Measurements from ENCODE around the gene UACA.

DNA sequence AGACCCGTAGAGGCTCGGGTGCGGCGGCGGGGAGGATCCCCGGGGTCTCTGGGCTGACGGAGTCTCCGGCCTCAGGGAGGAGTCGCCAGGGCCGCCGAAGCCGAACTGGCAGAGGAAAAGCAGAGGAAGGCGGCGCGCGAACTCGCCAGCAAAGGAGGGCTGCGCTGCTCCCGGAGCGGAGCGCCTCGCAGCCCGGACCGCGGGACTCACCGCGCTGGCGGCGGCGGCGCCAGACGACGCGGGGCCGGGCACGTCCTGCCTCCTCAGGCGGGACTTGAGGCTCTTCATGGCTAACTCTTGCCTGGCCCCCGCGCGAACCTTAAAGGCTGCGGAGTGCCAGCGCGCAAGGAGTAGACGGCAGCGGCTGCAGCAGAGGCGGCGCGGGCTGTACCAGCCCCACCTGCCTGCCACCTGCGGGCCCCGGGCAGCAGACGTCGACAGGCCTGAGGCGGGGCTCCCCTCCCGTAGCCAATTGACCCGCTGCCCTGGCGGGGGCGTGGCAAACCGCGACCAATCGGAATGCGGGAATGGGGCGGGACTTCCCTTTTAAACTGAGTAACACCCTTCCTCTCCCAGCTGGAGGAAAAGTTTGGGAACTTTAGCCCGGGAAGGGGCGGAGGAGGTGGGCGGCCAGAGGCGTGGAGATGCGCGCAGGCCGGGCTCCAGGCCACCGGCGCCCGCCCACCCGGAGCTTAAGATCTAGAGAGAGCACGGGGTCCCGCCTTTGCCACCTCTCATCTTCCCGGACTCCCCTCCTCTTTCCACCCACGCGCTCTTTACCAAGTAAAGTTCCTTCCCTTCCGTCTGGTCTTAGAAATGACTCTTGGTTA, at the start of gene UACA:
- TF ChIP-seq, protein P1, sequence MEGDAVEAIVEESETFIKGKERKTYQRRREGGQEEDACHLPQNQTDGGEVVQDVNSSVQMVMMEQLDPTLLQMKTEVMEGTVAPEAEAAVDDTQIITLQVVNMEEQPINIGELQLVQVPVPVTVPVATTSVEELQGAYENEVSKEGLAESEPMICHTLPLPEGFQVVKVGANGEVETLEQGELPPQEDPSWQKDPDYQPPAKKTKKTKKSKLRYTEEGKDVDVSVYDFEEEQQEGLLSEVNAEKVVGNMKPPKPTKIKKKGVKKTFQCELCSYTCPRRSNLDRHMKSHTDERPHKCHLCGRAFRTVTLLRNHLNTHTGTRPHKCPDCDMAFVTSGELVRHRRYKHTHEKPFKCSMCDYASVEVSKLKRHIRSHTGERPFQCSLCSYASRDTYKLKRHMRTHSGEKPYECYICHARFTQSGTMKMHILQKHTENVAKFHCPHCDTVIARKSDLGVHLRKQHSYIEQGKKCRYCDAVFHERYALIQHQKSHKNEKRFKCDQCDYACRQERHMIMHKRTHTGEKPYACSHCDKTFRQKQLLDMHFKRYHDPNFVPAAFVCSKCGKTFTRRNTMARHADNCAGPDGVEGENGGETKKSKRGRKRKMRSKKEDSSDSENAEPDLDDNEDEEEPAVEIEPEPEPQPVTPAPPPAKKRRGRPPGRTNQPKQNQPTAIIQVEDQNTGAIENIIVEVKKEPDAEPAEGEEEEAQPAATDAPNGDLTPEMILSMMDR (conservative IDR thresholded peaks at IDR 0.05; ENCODE audit: low read depth in 2 of 2) = no peak
- TF ChIP-seq EZH2 (IDR thresholded peaks at IDR 0.05; ENCODE audit: low read depth, unreplicated experiment) (no peak), POLR2AphosphoS5 (IDR thresholded peaks at IDR 0.05; ENCODE audit: low read depth) (peak; percentile 89), CREB1 (CRISPR knock-in tag; IDR thresholded peaks at IDR 0.05; ENCODE audit: low read depth) (peak; percentile 87), ZNF331 (CRISPR knock-in tag; IDR thresholded peaks at IDR 0.05; ENCODE audit: low read depth) (no peak), EZH2phosphoT487 (IDR thresholded peaks at IDR 0.05; ENCODE audit: unreplicated experiment) (no peak), JUNB (IDR thresholded peaks at IDR 0.05; ENCODE audit: unreplicated experiment) (no peak), STAT1 (IDR thresholded peaks at IDR 0.05; ENCODE audit: unreplicated experiment) (no peak), ZNF114 (CRISPR knock-in tag; IDR thresholded peaks at IDR 0.05) (no peak)
- TF ChIP-seq, protein P2, sequence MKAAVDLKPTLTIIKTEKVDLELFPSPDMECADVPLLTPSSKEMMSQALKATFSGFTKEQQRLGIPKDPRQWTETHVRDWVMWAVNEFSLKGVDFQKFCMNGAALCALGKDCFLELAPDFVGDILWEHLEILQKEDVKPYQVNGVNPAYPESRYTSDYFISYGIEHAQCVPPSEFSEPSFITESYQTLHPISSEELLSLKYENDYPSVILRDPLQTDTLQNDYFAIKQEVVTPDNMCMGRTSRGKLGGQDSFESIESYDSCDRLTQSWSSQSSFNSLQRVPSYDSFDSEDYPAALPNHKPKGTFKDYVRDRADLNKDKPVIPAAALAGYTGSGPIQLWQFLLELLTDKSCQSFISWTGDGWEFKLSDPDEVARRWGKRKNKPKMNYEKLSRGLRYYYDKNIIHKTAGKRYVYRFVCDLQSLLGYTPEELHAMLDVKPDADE (IDR thresholded peaks at IDR 0.05) = peak; percentile 59
- TF ChIP-seq, protein P3, sequence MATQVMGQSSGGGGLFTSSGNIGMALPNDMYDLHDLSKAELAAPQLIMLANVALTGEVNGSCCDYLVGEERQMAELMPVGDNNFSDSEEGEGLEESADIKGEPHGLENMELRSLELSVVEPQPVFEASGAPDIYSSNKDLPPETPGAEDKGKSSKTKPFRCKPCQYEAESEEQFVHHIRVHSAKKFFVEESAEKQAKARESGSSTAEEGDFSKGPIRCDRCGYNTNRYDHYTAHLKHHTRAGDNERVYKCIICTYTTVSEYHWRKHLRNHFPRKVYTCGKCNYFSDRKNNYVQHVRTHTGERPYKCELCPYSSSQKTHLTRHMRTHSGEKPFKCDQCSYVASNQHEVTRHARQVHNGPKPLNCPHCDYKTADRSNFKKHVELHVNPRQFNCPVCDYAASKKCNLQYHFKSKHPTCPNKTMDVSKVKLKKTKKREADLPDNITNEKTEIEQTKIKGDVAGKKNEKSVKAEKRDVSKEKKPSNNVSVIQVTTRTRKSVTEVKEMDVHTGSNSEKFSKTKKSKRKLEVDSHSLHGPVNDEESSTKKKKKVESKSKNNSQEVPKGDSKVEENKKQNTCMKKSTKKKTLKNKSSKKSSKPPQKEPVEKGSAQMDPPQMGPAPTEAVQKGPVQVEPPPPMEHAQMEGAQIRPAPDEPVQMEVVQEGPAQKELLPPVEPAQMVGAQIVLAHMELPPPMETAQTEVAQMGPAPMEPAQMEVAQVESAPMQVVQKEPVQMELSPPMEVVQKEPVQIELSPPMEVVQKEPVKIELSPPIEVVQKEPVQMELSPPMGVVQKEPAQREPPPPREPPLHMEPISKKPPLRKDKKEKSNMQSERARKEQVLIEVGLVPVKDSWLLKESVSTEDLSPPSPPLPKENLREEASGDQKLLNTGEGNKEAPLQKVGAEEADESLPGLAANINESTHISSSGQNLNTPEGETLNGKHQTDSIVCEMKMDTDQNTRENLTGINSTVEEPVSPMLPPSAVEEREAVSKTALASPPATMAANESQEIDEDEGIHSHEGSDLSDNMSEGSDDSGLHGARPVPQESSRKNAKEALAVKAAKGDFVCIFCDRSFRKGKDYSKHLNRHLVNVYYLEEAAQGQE (IDR thresholded peaks at IDR 0.05; ENCODE audit: unreplicated experiment) = no peak
- TF ChIP-seq, protein P4, sequence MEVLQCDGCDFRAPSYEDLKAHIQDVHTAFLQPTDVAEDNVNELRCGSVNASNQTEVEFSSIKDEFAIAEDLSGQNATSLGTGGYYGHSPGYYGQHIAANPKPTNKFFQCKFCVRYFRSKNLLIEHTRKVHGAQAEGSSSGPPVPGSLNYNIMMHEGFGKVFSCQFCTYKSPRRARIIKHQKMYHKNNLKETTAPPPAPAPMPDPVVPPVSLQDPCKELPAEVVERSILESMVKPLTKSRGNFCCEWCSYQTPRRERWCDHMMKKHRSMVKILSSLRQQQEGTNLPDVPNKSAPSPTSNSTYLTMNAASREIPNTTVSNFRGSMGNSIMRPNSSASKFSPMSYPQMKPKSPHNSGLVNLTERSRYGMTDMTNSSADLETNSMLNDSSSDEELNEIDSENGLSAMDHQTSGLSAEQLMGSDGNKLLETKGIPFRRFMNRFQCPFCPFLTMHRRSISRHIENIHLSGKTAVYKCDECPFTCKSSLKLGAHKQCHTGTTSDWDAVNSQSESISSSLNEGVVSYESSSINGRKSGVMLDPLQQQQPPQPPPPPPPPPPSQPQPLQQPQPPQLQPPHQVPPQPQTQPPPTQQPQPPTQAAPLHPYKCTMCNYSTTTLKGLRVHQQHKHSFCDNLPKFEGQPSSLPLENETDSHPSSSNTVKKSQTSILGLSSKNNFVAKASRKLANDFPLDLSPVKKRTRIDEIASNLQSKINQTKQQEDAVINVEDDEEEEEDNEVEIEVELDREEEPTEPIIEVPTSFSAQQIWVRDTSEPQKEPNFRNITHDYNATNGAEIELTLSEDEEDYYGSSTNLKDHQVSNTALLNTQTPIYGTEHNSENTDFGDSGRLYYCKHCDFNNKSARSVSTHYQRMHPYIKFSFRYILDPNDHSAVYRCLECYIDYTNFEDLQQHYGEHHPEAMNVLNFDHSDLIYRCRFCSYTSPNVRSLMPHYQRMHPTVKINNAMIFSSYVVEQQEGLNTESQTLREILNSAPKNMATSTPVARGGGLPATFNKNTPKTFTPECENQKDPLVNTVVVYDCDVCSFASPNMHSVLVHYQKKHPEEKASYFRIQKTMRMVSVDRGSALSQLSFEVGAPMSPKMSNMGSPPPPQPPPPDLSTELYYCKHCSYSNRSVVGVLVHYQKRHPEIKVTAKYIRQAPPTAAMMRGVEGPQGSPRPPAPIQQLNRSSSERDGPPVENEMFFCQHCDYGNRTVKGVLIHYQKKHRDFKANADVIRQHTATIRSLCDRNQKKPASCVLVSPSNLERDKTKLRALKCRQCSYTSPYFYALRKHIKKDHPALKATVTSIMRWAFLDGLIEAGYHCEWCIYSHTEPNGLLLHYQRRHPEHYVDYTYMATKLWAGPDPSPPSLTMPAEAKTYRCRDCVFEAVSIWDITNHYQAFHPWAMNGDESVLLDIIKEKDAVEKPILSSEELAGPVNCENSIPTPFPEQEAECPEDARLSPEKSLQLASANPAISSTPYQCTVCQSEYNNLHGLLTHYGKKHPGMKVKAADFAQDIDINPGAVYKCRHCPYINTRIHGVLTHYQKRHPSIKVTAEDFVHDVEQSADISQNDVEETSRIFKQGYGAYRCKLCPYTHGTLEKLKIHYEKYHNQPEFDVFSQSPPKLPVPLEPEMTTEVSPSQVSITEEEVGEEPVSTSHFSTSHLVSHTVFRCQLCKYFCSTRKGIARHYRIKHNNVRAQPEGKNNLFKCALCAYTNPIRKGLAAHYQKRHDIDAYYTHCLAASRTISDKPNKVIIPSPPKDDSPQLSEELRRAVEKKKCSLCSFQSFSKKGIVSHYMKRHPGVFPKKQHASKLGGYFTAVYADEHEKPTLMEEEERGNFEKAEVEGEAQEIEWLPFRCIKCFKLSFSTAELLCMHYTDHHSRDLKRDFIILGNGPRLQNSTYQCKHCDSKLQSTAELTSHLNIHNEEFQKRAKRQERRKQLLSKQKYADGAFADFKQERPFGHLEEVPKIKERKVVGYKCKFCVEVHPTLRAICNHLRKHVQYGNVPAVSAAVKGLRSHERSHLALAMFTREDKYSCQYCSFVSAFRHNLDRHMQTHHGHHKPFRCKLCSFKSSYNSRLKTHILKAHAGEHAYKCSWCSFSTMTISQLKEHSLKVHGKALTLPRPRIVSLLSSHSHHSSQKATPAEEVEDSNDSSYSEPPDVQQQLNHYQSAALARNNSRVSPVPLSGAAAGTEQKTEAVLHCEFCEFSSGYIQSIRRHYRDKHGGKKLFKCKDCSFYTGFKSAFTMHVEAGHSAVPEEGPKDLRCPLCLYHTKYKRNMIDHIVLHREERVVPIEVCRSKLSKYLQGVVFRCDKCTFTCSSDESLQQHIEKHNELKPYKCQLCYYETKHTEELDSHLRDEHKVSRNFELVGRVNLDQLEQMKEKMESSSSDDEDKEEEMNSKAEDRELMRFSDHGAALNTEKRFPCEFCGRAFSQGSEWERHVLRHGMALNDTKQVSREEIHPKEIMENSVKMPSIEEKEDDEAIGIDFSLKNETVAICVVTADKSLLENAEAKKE (CRISPR knock-in tag; IDR thresholded peaks at IDR 0.05) = no peak

Data from GM23338 (cell line).